NK-92 (cell line): ENCODE results near the gene MGAT4D.
"Not testable (repeated sequence)": the region's sequence is repeated elsewhere in the genome, so short reads cannot be mapped to it uniquely, and the experiment has no call there.

ENCODE experiments used
- DNase-seq: peaks from one replicate; lab custom pipeline; 2025; ENCODE audit not compliant: unreplicated experiment; lab: John Stamatoyannopoulos, UW

The MGAT4D gene

GRCh38 chr4:140444347-140444746, 53.7 kb downstream of the MGAT4D start:
- DNase-seq = not testable (repeated sequence)

- no peak for DNase-seq
Measured at GRCh38 chr4:140439644-140440142, 58.4 kb downstream of the MGAT4D start.

GRCh38 chr4:140427919-140428471, 70.1 kb downstream of the MGAT4D start:
- no peak for DNase-seq

- no peak for DNase-seq
Measured at GRCh38 chr4:140427106-140427918, 70.8 kb downstream of the MGAT4D start, which contains the start of gene CLGN. Gene CLGN, minus strand, starts transcription at chr4:140427648. Its CDS starts 14,570 bp downstream, at chr4:140413078.

DNA sequence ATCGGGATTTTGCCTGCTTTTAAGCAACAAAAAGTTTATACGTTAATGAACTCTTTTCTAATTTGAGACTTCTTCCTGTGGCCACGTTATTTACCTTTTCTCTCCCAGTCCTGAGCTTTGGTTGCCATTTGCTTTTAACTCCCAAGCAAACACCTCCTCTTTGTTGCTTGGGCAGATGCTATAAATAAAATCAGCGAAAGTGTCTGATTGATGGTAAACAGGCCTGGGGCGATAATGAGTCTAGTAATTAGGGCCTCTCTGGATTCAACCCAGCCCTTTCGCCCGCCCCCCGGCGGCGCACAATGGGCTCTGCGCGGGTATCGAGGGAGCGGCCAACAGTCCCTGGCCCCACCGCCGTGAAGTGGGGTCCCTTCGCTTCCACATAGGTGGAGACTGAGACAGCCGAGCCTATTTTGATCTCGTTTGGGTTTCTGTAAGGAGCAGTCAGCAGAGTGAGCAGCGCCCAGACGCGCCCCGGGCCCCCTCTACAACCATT, 71.4 kb downstream of the MGAT4D start:
- DNase-seq = no peak

- no peak for DNase-seq
Measured at GRCh38 chr4:140423106-140423505, 75.0 kb downstream of the MGAT4D start.

DNA sequence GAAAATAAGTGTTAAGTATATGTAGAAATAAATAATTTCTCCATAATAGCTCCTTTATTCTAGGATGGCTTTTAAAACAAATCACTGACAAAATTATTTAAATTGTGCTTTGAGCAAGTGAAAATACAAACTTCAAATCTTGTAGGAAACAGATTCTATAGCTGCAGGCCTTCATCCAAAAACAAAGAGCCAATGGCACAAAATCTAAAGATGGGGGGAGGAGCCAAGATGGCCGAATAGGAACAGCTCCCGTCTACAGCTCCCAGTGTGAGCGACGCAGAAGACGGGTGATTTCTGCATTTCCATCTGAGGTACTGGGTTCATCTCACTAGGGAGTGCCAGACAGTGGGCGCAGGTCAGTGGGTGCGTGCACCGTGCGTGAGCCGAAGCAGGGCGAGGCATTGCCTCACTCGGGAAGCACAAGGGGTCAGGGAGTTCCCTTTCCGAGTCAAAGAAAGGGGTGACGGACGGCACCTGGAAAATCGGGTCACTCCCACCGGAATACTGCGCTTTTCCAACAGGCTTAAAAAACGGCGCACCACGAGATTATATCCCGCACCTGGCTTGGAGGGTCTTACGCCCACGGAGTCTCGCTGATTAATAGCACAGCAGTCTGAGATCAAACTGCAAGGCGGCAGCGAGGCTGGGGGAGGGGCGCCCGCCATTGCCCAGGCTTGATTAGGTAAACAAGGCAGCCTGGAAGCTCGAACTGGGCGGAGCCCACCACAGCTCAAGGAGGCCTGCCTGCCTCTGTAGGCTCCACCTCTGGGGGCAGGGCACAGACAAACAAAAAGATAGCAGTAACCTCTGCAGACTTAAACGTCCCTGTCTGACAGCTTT, 84.7 kb downstream of the MGAT4D start:
- not testable (repeated sequence) for DNase-seq

DNA sequence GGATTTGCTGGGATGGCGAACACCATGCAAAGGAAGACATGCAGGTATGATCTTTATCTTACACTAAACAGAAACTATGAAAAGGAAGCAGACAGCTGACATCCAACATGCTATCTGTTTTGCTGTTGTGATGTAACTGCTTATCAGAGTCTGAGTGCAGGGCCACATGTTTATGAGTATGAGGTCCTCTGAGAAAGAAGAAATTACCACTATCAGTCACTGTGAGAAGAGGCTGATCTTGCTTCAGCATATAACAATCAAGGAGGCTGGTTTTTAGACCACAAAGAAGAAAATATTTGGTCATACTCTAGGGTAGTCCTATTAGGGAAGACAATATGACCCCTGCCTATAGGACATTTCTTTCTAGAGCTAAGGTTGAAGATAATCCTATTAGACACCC, 89.1 kb downstream of the MGAT4D start:
- no peak for DNase-seq

GRCh38 chr4:140406292-140406691, 91.8 kb downstream of the MGAT4D start:
- DNase-seq = no peak

DNA sequence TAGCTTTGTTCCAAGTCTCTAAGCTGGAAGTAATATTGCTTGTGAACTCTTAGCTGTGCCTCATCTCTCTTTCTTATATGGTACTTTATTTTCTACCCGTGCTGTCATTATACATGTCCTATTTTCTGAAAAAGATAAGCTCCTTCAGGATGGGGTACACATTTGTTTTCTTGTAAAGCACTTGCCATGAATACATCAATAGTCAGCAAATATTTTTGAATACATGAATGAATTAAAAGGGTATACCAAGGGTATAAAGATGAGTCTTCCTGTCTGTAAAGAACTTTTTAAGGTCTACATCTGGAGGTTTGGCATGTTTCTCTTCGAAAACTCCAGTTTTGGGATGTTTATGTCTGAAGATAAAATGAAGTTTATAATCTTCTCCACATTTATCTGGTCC, 98.0 kb downstream of the MGAT4D start:
- DNase-seq = no peak

DNA sequence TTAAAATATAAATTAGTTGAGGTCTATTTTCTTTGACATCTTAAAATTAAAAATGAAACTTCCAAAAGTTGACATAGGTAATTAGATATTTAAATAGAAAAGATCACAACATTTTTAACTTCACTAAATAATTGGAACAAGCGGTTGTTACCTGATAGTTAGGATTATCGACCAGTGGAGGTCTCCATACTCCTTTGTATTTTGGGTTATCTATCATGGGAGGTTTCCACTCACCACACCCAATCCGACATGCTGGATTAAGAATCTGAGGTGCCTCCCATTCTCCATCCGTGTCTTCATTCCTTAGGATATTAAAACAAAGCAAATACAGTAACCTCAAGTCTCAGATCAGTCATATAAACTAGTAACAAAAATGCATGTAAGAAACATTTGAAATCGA, 102.4 kb downstream of the MGAT4D start:
- DNase-seq = no peak
